GM19397 (cell line): Measurements from ENCODE around the gene DAPK3.
A peak's percentile ranks its signal among the peaks of the same experiment; 100 is the strongest.
"Not testable (repeated sequence)": the region's sequence is repeated elsewhere in the genome, so short reads cannot be mapped to it uniquely, and the experiment has no call there.

Experiments used
- ATAC-seq: cut with Tn5 transposase; IDR thresholded peaks from one replicate; pipeline ENCODE4 v1.9.1; 2021; ENCODE audit warnings: mild to moderate bottlenecking, moderate library complexity; ENCODE audit not compliant: unreplicated experiment

Gene DAPK3

DNA sequence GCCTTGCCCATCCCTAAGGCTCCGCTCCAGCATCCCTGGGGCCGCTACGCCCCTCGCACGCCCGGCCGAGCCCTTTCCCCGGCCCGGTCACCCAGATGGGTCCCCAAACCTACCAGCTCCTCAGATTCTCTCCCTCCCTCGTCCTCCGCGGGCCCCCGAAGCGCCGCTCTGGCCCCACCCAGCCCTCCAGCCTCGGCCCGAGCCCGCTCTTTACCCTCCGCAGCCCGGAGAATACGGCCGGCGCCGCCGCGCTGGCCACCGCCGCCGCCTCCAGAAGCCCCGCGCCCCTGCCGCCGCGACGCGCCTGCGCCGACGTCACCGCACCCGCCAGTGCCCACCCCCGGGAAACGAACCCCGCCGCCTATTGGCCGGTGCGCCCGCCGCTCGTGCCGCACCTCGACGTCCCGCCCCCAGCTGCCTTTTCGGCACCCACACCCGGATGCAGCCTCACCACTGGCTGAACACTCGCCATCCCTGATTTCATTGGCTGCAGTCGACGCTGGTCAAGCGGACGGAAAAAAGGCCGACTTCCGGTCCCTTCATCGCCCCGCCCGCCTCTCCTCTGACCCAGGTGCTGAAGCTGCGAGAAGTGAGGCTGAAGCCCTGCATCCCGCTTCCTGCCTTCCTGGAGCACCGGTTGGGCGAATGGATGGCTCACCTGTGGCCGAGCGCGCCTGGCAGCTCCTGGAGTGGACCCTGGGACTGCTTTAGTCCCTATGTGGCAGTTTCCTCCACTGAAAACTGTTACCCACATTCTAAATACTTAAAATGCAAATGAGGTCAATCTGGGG is at the start of gene DAPK3:
TSS of gene DAPK3 (minus strand) at position 292 of the 791 bp plus-strand sequence. CDS start 1,364 bp downstream, outside the sequence.
- peak; percentile 93 for ATAC-seq

DNA sequence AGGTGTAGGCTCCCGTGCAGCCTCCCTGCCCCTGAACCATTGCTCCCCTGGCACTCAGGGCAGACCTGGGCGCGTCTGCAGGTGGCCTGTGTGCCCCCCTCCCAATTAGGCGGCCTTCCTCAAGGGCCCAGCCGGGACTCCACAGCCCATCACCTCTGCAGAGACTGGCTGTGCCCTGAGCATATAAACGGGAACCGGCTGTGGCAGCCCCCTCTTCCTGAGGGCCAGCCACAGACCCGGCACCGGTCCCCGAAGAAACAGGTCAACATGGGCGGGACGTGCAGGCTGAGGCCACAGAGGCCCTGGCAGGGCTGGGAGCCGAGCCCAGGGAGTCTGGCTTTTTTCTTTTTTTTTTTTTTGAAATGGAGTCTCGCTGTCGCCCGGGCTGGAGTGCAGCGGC is 48.7 kb upstream of the DAPK3 start:
- no peak for ATAC-seq

DNA sequence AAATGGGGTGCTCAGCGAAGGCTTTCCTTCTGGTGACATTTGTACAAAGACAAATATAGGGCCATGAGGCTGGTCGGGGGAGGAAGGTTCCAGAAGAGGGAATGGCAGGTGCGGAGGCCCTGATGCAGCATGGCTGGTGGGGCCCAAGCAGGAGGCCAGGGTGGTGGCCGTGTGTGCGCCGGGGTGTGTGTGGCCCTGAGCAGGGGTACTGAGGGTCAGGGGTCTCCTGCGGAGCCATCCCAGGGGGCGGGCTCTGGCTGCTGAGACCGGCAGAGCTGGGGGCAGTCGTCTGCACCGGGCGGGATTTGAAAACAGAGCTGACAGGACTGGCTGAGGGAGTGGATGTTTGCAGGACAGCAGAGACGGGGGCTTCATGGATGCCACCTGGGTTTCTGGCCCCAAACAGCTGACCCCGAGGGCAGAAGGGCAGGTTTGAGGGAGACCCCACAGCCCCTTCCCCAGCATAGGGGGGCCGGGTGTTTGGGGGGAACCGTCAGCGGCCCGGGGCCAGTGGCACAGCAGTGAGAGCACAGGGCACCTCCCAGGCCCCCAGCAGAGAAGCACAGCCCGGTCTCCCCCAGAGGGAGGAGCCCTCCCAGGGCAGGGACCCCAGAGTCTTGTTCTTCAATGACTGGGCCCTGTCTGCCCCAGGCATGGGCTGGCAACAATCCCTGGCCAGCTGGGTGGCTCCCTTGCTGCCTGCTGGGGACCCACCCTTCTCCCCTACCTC is 48.0 kb upstream of the DAPK3 start:
- no peak for ATAC-seq

DNA sequence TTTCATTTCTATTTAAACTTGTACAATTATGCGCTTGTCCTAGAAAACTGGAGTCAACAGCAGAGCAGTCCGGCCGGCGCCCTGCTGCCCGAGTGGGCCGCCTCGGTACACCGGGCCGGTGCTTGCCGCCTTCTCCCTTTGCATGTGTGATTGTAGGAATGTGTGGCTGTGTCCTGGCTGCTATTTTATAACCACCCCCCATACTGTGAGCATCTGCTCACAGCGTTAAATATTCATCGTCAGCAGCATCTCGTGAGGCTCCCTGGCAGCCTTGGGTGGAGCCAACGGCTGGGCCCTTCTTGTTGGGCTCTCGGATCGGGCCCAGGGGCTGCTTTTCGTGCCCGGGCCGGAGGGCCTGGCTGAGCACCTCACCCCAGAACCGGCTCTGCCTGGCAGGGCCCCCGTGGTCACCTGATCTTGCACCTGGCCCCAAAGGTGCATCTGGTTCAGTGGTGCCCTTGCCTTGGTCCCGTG is 47.3 kb upstream of the DAPK3 start:
- no peak for ATAC-seq

DNA sequence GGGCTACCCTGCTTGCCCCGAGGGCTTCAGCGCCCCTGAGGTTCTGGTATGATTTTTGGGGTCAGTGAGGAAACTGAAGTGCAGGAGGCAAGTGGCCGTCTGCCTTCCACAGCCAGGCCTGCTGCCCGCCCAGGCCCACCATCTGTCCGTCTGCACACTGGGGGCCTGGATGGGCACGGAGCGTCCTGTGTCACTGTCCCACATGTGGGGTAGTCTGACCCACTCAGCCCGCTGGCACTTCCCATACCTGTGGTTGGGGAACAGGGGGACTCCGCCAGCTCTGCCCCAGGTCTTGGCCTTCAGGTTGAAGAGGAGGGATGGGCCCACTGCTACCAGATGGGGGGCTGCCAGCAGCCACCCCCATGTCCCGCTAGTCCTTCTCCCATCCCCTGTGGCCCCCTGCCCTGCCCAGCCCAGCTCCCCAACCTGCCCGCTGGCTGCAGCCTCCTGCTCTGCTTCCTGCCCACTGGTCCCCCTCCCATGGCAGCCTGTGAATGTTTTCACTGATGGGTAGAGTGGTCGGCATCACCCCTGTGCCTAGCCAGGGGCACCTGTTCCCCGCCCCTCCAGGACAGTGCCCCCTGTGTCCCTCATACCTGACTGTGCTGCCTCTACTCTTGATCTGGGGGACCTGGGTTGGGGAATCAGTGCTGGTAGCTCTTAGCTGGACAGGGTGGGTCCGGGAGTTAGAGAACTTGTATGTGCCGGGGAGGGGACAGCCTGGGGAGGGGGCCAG is 46.2 kb upstream of the DAPK3 start:
- ATAC-seq = no peak

DNA sequence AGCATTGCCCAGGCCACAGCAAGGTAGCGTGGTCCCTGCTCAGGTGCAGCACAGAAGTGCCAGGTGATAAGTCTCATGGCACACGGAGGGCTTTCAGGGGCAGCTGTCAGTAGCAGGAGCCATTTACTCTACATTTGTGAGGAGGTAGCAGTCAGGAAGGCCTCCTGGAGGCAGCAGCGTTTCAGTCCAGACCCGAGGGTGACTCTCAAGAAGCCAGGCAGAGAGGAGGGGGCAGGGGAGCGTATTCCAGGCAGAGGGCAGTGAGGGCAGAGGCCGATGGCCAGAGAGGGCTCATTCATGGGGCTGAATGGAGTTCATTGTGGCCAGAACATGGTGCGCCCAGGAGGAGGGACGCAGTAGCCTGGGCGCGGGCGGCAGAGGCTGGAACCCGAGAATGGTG is 45.6 kb upstream of the DAPK3 start:
- no peak for ATAC-seq

DNA sequence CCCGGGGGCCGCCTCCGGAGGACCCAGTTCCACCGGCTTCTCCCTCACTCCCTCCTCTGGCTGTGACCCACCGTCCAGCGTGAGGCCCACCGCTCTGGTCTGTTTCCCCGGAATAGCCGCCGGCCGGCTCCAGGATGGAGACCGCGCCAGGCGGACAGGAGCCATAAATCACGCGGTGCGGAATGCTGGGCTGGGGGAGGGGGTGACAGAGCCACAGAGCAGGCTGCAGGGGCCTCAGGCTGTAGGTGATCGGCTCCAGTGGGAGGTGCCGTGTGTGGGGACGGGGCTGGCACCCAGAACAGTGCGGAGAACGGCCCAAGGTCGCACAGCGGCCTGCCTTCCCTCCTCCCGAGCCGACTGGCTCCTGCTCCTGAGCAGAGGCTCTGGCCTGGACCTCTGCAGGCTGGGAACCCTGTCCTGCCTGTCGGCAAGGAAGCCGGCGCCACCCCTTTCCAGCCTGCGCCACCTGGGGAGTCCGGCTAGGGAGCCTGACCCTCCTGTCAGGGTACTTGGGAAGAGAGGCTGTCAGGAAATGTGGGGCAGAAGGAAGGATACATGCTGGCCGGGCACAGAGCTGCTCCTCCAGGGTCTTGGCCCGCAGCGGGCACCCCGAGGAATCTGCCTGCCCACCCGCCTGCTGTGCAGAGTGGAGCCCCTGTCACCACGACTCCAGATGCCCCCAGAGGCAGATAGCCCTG is 45.0 kb upstream of the DAPK3 start:
- no peak for ATAC-seq

DNA sequence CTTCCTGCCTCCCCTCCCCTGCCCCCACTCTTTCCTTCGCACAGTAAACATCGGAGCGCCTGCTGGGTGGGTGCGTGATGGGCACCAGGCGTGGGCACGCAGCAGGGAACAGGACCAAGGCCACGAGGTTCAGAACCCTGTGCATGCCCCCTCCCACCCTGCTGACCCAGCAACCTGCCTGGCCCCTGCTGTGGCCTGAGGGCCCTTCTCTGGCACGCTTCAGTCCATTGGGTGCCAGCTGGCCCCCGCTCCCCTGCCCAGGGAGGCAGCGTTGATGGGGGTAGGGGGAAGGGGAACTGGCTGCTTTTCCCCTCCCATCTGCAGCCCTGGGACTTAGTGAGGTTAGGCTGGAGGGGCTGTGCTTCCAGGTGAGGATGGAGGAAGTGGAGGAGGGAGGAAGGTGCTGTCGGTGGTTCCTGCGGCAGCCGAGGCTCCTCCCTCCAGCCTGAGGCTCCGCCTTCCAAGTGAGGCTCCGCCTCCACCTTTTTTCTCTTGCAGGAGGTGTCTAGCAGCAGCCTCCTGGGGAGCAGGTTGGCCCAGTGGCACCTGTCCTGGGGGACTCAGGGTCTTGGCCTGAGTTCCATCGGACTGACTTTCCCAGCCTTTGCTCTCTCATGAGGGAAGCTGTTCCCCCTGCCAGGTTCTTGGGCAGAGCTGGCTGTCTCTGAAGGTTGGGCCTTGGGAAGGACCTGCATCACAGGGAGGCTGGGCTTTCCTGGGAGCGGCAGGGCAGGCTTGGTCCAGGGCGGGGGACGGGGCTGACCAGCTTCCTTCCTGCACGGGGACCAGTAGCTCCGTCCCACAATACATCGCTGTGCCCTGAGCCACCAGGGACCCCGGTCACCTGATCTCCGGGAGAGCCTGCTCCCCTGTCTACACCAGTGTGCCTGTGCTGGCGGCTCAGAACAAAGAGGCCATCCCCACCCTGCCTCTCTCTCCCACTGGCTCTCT is 43.9 kb upstream of the DAPK3 start:
- no peak for ATAC-seq

DNA sequence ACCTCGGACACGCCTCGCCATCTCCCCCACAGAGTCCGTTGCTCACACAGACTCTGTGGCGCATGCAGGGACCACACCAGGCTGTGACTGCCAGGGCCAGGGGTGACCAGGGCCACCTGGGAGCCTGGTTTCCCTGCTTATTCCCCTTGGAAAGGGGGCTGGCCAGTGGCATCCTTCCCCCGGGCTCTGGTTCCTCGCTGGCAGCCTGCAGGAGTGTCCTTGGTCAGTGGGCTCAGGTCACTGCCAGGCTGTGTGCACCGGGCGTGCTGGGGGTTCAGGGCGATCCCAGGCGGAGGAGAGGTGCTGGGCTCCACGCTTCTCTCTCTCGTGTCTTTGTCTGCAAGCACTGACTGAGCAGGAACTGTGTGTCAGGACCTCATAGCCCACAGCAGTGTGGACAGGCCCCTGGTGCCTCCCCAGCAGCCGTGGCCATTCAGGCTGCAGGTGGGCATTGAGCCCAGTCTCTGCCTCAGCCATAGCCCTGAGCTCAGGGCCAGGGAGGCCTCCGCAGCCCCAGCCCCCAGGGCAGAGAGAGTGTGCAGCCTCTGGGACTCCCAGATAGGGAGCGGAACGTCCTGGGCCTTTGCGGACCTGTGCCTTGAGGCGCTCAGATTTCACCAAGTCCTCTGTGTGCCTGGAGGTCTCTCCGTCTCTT is 43.1 kb upstream of the DAPK3 start:
- ATAC-seq = no peak

DNA sequence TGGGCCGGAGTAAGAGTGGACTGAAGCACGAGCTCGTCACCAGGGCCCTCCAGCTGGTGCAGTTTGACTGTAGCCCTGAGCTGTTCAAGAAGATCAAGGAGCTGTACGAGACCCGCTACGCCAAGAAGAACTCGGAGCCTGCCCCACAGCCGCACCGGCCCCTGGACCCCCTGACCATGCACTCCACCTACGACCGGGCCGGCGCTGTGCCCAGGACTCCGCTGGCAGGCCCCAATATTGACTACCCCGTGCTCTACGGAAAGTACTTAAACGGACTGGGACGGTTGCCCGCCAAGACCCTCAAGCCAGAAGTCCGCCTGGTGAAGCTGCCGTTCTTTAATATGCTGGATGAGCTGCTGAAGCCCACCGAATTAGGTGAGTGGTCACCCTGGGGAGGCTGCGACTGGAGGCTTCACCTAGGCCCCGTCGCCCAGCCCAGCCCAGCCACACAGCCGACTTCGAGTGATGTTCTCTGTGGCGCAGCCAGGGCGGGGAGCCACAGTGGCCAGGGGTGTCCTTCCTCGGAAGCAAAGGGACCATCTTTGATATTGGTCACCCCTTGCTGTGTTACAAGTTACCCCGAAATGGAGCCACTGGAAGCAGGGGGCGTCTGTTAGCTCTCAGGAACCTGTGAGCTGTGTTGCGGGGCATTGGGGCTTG is 42.2 kb upstream of the DAPK3 start:
- ATAC-seq = no peak

DNA sequence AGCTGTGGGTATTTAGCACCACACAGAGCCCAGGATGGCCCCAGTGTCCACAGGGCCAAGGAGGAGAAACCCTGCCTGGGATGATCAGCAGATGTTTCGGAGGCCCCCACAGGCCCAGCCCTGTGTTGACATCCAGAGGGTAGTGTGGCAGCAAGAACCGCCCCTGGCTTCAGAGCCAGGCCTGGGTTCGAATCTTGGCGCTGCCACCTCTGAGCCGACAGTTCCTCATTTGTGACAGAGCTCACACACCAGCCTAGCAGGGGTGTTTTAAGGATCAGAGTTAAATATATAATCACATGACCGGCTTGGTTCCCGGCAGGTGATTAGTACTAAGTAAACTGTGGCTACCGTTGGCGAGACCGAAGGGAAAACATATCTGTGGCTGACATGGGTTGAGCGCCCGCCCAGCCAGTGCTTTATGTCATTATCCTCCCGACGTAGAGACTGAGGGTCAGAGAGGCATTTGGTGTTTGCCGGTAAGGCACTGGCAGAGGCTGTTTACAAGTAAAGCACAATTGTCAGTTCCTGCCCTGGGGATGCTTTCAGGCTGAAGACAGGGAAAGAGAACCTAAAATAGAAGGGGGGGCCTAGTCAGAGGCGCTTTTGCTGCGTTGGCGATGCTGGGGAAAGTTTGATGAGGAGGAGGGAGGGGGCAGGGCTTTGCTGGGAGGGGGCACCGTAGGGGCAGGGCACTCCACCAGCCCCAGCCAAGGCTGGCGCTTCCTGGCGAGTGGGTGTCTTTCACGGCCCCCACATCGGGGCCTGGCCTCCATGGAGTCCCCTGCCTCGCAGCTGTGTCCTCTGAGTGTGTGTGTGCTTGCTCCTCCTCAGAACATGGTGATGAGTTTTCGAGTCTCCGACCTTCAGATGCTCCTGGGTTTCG is 41.4 kb upstream of the DAPK3 start:
- no peak for ATAC-seq

DNA sequence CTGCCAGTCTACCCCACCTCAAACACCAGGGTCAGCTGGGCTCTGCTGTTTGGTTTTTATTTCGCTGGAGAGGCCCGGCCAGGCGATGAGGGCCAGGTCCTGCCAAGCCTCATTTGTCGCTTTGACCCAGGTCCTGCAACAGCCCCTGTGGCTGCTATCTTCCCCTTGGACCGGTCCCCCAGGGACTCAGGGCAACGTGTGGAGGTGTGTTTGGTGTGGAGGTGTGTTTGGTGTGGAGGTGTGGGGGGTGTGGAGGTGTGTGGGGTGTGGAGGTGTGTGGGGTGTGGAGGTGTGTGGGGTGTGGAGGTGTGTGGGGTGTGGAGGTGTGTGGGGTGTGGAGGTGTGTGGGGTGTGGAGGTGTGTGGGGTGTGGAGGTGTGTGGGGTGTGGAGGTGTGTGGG is 40.5 kb upstream of the DAPK3 start:
- ATAC-seq = not testable (repeated sequence)

DNA sequence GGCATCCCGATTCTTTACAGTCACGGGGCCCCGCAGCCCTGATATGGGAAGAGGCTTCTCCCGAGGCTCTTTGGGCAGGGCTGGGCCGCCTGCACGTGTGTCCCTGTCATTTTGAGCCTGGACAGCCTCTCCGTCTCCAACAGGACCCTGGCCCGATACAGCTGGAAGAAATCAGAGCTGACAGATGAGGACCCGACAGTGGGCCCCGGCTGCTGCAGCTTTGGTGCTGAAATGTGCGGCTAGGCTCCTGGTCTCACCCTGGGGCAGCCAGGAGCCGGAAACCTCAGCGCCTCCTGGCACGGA is 39.9 kb upstream of the DAPK3 start:
- no peak for ATAC-seq

DNA sequence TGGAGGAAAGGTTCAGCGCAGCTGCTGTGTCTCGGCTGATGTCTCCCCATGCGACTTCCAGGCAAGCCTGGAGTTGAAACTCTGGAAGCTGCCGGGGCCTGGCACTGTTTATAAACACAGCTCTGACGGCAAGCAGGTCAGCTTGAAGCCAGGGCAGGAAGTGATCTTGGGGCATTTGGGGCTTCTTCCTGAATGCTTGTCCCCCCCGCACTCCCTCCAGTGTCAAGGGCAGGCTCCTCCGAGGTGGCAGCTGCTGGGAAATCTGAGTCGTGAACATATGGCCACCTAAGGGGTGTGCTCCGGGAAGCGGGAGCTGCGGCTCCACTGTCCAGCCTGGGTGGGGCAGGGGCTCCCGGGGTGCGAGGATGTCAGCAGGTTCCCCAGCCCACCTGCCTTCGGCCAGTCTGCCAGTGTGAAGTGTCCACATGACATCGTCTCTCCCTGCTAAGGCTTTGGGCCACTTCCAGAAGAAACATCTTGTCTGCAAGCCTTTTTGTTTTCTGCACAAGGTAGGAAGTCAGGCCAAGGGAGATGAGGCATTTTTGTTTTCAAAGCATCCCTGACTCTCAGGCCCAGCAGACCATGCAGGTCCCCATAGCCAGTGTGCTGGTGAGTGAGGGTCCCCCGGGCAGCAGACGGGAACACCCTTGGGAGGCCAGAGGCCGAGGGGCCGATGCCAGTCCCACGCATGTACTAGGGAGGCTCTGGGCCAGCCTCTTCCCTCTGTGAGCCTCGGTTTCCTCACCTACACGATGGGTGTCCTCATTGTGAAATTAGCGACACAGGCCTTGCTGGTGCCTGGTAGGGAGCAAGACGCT is 39.3 kb upstream of the DAPK3 start:
- no peak for ATAC-seq

DNA sequence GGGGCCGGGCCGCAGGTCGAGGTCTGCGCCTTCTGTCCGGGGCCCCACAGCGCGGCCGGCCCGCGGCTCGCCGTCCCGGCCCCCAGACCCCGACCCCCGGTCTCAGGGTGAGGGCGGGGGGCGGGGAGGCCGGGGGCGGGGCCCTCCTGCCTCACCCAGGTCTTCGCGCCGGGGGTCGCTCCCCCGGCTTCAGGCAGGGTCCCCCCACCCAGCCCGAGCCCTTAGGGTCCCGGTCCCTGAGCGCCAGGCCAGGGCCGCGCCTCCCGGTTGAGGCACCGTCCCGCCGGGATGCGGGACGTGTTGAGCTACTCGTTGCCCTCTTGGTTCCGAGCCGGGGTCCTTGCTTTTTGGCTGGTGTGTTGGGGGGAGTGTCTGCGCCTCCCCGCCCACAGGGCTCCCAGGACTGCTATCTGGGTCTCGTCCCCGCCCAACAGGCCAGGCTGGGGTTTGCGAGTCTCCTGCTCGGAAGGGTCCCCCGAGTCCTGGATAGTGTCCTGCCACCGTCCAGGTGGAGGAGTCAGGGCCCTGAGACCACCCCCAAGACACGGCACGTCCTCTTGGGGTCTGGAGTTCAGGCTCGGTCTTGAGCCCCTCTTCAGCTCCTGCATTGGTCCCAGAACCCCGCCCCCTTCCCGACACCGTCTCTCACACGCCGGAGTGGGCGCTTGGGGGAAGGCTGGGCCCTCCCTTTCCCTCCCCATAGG is 37.1 kb upstream of the DAPK3 start:
- ATAC-seq = no peak

DNA sequence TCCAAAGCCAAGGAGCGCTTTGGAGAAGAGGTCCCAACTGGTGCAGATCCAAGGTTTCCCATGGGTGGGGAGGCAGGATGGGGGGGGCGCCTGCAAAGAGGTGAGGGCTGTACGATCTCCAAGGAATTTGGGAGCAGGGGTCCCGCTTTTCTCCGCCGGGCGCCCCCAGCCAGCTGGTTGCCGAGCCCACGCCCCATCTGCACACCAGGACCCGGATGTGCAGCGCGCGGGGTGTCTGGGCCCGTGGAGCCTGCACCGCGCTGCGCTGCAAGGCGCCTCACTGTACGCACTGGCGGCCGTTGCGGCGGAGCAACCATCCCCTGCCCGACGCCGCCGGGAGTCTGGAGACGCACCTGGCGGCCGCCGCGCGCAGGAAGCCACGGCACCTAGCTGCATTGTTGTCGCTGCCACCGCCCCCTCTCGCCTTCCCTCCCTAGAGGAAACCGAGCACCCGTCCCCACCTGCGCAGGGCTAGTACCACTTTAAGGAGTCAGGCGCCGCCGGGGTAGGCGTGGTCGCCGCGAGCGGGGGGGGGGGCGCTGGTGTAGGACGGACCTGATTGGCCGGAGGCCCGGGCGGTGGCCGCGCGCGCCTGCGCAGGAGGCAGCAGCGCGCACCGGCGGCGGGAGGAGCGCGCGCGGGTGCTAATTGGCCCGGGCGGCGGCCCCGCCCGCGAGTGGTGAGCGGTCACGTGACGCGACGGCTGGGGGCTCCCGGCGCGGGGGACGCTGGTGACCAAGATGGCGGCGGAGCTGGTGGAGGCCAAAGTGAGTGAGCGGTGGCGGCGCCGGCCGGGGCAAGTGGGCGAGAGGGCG is 36.3 kb upstream of the DAPK3 start, which contains the start of gene PIAS4:
TSS of gene PIAS4 (plus strand) at position 716 of the 815 bp plus-strand sequence. CDS start at position 741, 25 bp downstream.
- peak; percentile 84 for ATAC-seq
